HG03039 (cell line): Measurements from ENCODE around the gene CLSTN1.

Experiments
- ATAC-seq: cut with Tn5 transposase; IDR thresholded peaks from one replicate; pipeline ENCODE4 v1.9.1; 2021; ENCODE audit warnings: mild to moderate bottlenecking, moderate library complexity; ENCODE audit not compliant: unreplicated experiment

The CLSTN1 gene

GRCh38 chr1:9852004-9852403 is 28.2 kb upstream of the CLSTN1 start:
- no peak for ATAC-seq

DNA sequence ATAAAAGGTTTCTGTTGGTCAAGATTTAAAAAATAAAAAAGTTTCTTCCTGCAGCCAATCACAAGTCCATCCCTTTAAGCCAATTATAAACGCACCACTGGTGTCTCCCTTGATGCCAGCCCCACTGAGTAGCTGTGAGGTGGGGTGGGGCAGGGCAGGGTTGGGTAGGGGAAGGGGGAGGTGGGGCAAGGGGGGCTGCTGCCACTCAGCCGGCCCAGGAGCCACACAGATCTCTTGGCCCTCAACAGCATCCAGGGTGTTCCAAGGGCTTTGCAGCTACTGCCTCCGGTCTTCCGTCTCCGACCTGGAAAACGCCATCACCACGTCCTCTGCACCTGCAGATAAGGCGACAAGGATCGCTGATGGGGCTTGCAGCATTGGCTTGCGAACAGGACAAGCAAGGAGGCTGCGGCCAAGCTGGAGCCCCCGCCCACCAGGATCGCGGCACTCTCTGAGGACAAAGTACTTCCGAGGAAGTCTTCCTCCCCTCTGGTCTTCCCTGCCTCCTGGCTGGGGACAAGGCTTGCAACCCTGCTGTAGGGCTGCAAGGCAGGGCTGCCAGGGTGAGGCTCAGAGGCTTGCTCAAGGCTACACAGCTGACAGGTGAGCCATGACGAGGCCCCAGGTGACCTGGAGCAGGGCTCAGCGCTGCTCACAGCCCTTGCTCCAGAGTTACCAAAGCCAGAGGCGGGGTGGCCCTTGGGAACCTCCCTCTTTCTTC is 26.8 kb upstream of the CLSTN1 start:
- no peak for ATAC-seq

GRCh38 chr1:9849691-9850441 is 26.1 kb upstream of the CLSTN1 start:
- ATAC-seq, result no peak

- no peak for ATAC-seq
These were observed 24.3 kb upstream of the CLSTN1 start for GRCh38 chr1:9848022-9848421.

DNA sequence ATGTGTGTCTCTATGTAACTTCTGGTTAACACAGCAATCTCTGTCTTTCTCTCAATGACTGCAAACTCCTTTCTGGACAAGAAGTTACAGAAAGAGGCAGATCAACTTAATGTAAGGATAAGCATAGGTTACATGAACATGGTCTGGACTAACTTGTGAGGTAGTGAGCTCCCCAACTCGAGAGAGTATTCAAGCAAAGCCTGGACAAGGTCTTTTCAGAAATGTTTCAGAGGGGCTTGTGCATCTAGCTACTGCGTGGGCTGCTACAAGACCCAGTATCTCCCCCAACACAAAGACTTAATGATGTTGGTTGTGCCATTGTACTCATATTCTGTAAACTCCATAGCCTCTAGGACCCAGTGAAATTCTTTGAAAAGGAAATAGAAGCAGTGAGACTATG is 23.5 kb upstream of the CLSTN1 start:
- ATAC-seq, result no peak

- no peak for ATAC-seq
These were observed 22.9 kb upstream of the CLSTN1 start for GRCh38 chr1:9846611-9847171.

- ATAC-seq, result no peak
These were observed 22.1 kb upstream of the CLSTN1 start for GRCh38 chr1:9845914-9846313.

DNA sequence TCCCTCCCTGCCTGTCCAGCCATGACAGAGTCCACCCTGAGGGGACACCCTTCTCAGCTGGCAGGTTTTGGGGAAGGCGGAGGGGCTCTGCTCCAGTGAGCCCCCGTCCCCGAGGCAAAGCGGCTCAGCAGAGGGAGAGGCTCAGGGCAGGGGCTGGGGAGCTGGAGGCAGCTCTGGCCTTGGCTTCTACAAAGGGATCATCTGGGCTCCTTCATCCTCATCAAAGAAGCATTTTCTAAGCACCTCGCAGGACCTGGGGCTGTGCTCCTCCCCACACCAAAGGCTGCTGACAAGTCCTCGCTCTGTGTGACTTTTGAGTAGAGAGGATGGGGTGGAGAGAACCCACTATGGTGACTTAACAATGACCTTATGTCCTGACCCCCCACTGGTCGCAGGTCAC is 21.0 kb upstream of the CLSTN1 start:
- no peak for ATAC-seq

GRCh38 chr1:9844106-9844505 is 20.3 kb upstream of the CLSTN1 start:
- ATAC-seq, result no peak

- ATAC-seq, result no peak
These were observed 19.8 kb upstream of the CLSTN1 start for GRCh38 chr1:9843576-9843945.

DNA sequence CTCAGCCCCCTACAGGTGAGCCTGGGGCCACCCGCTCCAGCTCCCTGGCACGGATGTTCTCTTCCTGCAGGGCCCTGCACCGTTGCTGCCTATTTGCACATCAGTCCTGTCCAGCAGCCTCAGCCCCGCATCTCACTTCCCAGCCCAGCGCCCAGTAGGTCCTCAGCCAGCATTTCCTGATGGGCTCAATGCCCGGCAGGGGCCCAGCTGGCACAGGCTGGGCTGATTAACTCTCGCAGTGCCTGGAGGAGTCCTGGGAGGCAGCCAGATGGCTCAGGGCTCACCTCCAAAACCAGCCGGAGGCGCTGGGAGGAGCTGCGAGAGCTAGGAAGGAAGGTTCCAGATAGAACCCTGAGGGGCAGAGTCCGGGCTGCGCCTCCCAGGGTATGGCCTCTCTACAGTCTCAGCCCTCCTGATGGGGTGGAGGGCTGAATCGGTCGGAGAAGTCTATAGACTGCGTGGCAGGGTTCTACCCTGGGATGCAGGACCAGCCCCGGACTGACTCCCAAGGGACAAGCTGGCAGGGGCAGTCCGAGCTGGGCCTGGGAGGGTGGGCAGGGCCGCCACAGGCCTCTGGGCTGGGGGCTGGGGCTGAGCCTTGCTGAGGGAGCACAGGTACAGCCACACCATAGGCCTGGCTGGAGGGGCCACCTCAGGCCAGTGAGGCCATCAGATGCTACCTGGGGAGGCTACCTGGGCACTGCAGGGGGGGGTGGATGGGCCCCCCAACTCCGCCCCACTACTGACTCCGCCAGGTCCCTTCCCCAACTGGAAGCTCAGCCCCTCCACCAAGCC is 19.2 kb upstream of the CLSTN1 start:
- ATAC-seq, result no peak

DNA sequence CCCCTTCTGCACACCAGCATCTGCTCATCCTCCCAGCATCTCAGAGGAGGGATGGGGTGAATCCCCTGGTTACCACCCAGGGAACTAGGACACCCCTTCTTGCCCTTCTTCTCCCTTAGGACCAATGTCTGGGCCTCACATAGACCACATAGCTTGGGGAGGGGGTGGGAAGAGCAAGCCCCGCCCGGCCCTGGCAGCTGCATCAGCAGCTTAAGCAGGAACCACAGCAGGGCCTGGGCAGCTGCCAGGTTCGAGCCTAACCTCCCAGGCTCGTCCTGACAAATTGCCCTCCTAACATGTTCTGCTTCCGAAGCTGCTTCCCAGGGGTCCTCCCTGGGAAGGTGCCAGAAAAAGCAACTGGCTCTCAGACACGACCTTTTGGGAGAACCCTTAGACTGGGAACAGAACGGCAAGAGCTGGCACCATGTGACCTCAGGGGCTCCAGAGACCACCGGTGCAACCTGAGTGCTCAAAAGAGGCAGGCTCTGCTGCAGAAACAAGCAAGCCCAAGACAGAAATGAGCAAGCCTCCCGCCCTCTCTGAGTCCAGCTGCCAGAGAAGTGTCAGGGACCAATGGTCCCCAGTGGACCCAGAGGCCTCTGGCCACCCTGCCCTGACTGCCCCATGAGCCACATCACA is 18.4 kb upstream of the CLSTN1 start:
- ATAC-seq, result no peak

DNA sequence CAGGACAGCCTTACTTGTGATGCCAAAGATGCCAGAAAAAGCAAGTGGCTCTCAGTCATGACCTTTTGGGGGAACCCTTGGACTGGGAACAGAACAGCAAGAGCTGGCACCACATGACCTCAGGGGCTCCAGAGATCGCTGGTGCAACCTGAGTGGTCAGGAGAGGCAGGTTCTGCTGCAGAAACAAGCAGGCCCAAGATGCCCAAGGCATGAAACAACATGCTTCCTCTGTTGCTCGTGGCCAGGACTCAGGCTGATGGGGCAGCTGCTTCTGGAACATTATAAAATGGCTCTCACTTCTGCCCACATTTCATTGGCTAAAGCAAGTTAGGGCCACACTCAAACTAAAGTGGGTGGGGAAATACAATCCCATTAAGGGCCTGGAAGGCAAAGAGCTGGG is 17.7 kb upstream of the CLSTN1 start:
- ATAC-seq, result no peak

DNA sequence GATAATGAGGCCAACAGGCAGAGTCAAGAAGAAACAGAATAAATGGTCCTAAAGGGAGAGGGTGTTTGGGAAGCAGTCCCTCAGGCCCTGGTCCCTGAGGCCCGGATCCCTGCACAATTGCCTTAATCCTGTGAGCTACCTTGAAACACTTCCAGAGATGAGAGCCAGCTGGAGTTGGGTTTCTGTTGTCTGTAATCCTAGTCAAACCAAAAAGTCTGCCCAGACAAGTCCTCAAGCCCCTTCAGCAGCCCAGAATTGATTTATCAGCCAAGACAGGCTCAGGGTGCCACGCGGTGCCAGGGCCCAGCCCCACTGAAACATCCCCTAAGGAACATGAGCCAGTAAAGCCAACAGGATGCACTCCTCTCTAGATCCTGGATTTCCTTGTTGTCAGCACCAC is 16.4 kb upstream of the CLSTN1 start:
- no peak for ATAC-seq

DNA sequence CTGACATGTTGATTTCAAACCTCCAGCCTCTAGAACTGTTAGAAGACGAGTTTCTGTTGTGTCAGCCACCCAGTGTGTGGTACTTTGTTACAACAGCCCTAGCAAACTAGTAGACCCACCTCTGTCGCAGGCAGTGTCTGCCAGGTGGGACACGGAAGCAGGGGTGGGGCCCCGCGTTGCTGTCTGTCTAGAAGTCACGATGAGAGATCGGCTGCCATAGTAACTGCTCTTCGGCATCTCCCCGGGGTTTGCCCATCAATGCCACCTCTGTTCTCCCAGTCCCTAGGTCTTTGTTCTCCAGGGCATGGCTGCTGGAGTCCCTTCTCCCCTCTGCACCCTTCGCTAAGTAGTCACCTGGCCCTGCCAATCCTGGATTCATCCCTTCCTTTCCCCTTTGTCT is 15.2 kb upstream of the CLSTN1 start:
- no peak for ATAC-seq

- ATAC-seq, result no peak
These were observed 12.8 kb upstream of the CLSTN1 start for GRCh38 chr1:9836632-9836960.

- ATAC-seq, result no peak
These were observed 12.2 kb upstream of the CLSTN1 start for GRCh38 chr1:9835758-9836631.

DNA sequence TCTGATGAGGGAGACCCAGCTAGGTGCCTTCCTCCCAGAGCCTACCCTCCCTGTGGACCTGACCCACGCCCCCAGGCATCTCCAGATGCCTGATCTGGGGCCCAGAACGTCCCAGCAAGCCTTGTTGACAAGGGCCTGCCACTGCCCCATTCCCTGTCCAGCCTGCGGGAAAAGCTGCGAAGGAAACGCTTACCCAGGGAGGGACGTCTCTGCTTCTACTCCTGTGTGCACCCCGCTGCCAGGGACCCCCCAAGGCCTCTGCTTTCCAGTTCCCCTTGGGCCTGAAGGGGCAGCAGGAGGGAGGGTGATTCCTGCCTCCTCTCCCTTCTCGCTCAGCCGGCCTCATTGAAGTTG is 11.6 kb upstream of the CLSTN1 start:
- no peak for ATAC-seq

DNA sequence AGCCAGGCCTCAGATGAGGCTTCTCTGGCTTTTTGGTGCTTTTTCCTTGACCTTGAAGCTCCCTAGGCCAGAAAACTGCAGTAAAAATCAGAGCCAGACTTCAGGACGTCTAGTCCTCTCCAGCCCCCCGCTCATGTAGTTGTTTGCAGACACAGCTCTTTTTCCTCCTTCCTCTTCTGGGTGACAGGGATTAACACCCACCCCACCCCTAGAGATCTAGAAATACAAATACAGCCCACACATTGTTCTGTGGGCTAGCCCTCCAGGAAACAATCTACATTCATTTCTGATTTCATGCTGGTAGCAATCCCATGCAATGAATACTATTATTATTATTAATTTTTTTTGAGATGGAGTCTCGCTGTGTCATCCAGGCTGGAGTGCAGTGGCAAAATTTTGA is 9.9 kb upstream of the CLSTN1 start:
- ATAC-seq, result no peak

GRCh38 chr1:9827558-9828185 is 3.9 kb upstream of the CLSTN1 start:
- ATAC-seq, result no peak
